Transverse colon (tissue), 4 donors: ENCODE data around the gene MCFD2. TPM values are rescaled to one million over a fixed set of nuclear protein-coding genes. Genes with fewer than 3 reads are reported as not detected.
A peak's percentile ranks its signal among the peaks of the same experiment; 100 is the strongest.

Experiments used
- DNase-seq: peaks from one replicate; pipeline ENCODE4 v3.0.0-alpha.2; 2019
- H3K27ac ChIP-seq, 4 donors: fragments of 200-600 bp; sonication (generic); 2 replicates each; pipeline ENCODE4 v1.5.1; 2016 to 2018; ENCODE audit warnings: inconsistent platforms in 4 of 4
- H3K27me3 ChIP-seq: fragments of 200-600 bp; sonication (generic); 2 replicates; pipeline ENCODE4 v1.5.1; 2017; ENCODE audit warnings: inconsistent platforms
- H3K36me3 ChIP-seq, 4 donors: fragments of 200-600 bp; sonication (generic); 2 replicates each; pipeline ENCODE4 v1.5.1; 2017 to 2019; ENCODE audit warnings: inconsistent platforms in 4 of 4
- H3K4me1 ChIP-seq, 4 donors: fragments of 200-600 bp; sonication (generic); 2 replicates each; pipeline ENCODE4 v1.5.1; 2017 to 2020; ENCODE audit warnings: inconsistent platforms in 4 of 4
- H3K4me3 ChIP-seq, 4 donors: fragments of 200-600 bp; sonication (generic); 1 replicate in 1 of 4; 2 replicates in 3 of 4; pipeline versions ENCODE4 v1.5.1 to v1.6.1; 2017 to 2019; ENCODE audit warnings: inconsistent platforms in 4 of 4
- H3K9me3 ChIP-seq, 2 donors: fragments of 200-600 bp; sonication (generic); 2 replicates each; pipeline ENCODE4 v1.5.1; 2017 to 2019; ENCODE audit warnings: inconsistent platforms in 2 of 2
- EP300 ChIP-seq: sonication (generic); formaldehyde crosslinking; IDR thresholded peaks from one replicate; pipeline ENCODE4 v1.6.1; 2017; ENCODE audit warnings: antibody characterized with exemption, low read depth
- POLR2A ChIP-seq: fragments of 450-650 bp; IDR thresholded peaks from one replicate; pipeline ENCODE4 v1.6.1; 2016; ENCODE audit warnings: antibody characterized with exemption, mild to moderate bottlenecking, moderate library complexity
- POLR2AphosphoS5 ChIP-seq, 3 donors: sonication (generic); formaldehyde crosslinking; IDR thresholded peaks; one replicate each; pipeline ENCODE4 v1.6.1; 2016; ENCODE audit warnings: antibody characterized with exemption in 3 of 3
- WGBS, 2 donors: methylation state at CpG; one replicate each; pipeline ENCODE4 v1.1.5; 2018; ENCODE audit warnings: low coverage in 1 of 2; 5-methylcytosine and 5-hydroxymethylcytosine counted together
- in situ Hi-C, 4 donors: fragments of 200-750 bp; cut with MboI; loops; one replicate each; pipeline versions ENCODE4 v1.15.0 to v1.15.1; 2017; ENCODE audit warnings: low sequenced_read_pairs in 3 of 4, low pct_ligation_motif_present in 1 of 4, low pct_unique_long_range_greater_than_20kb in 1 of 4
- intact Hi-C: fragments of 100-400 bp; cut with DNase I; formaldehyde crosslinking; loops from one replicate; pipeline ENCODE4 v1.15.1; 2023; ENCODE audit warnings: low total_unique reads
- total RNA-seq, 4 donors: library from RNA; depleted of rRNA; stranded (reverse); fragments of >200 nt; gene quantifications; one replicate each; pipeline ENCODE4 v1.1.0, GENCODE V29; 2016
- TF ChIP-seq, protein P1 (sequence below), 5 experiments: fragments of 200-600 bp in 3 of 5; fragments of 450-650 bp in 2 of 5; sonication (generic) in 3 of 5; IDR thresholded peaks; 1 replicate in 2 of 5; 2 replicates in 3 of 5; pipeline ENCODE4 v1.5.1; 2016 to 2017; ENCODE audit warnings: antibody characterized with exemption in 5 of 5, inconsistent platforms in 3 of 5, mild to moderate bottlenecking in 2 of 5, moderate library complexity in 1 of 5

MCFD2 gene
- total RNA-seq, 4 donors from 2014 or later: 14.5 to 40.1 (median 26.8) TPM

- WGBS, 2 donors: 98% methylated on average over 4 of the region's 4 CpGs; no CpG with 5 or more reads in 1 of the 2 donors
- intact Hi-C loops: no loop called here
Observed at GRCh38 chr2:46955764-46956163, 40.2 kb upstream of the MCFD2 start.

DNA sequence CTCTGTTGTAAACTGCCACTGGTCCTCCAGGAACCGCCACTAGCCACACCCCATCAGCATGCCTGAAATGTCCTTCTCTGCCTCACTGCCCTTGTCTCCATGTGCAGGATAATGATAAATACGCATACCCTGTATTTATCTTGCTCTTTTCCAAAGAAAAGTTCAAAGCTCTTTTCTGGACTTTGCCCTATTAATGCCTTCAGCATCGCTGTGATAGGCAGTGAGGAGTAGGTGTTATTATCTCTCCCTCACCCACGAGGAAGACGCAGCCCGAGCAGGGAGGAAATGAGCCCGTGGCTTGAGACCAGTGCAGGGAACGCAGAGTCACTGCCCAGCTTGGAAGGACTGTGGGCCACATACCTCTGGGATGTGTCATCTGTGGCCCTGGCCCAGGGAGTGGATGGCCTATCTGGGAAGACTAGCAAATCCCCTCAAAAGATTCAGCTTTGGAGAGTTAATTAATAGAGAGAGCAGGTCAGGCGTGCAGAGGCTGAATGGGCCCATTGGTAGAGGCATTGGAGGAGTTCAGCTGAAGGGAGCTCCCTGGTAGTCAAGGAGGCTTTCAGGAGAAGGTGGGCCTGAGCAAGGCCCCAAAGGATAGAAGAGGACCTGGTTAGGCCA lies 39.5 kb upstream of the MCFD2 start:
- WGBS, 2 donors: 71 to 100% methylated on average over 2 to 9 of the region's 9 CpGs
- Histone ChIP-seq H3K27ac (peak overlapping the region; percentile 24 to 54 (median 44)), H3K4me1 (peaks cover 5 to 12% (median 7%) of the 10 kb centered on the region in 4 donors), H3K9me3 (no peaks in the 10 kb centered on the region), H3K27me3 (no peaks in the 10 kb centered on the region), H3K36me3 (peaks cover 0 to 10% (median 2%) of the 10 kb centered on the region in 4 donors), H3K4me3 (no peak overlapping the region)
- TF ChIP-seq EP300: no peak
- TF ChIP-seq, protein P1, sequence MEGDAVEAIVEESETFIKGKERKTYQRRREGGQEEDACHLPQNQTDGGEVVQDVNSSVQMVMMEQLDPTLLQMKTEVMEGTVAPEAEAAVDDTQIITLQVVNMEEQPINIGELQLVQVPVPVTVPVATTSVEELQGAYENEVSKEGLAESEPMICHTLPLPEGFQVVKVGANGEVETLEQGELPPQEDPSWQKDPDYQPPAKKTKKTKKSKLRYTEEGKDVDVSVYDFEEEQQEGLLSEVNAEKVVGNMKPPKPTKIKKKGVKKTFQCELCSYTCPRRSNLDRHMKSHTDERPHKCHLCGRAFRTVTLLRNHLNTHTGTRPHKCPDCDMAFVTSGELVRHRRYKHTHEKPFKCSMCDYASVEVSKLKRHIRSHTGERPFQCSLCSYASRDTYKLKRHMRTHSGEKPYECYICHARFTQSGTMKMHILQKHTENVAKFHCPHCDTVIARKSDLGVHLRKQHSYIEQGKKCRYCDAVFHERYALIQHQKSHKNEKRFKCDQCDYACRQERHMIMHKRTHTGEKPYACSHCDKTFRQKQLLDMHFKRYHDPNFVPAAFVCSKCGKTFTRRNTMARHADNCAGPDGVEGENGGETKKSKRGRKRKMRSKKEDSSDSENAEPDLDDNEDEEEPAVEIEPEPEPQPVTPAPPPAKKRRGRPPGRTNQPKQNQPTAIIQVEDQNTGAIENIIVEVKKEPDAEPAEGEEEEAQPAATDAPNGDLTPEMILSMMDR (IDR thresholded peaks at IDR 0.05): no peak
- TF ChIP-seq POLR2AphosphoS5 (IDR thresholded peaks at IDR 0.05): peak in 1 of 3 donors; percentile 29
- TF ChIP-seq POLR2A: no peak
- intact Hi-C loops (no loop called here), in situ Hi-C loops (no loop called here)
- DNase-seq: peak; percentile 41

More at GRCh38 chr2:46955764-46956163, 40.2 kb upstream of the MCFD2 start:
- H3K36me3 ChIP-seq: peaks cover 0 to 10% (median 2%) of the 10 kb centered on the region in 4 donors
- in situ Hi-C loops: no loop called here
- DNase-seq: no peak
- peaks cover 5 to 12% (median 7%) of the 10 kb centered on the region in 4 donors for H3K4me1 ChIP-seq
- TF ChIP-seq POLR2A (no peak), EP300 (no peak), POLR2AphosphoS5 (IDR thresholded peaks at IDR 0.05) (no peak)
- TF ChIP-seq, protein P1 (IDR thresholded peaks at IDR 0.05): no peak
- H3K27me3 ChIP-seq: no peaks in the 10 kb centered on the region
- H3K9me3 ChIP-seq: no peaks in the 10 kb centered on the region
- H3K4me3 ChIP-seq: no peak overlapping the region
- H3K27ac ChIP-seq: peak overlapping the region; percentile 24 to 54 (median 44)

- Histone ChIP-seq H3K9me3 (no peaks in the 10 kb centered on the region), H3K27ac (no peak overlapping the region), H3K36me3 (peaks cover 0 to 5% (median 2%) of the 10 kb centered on the region in 4 donors), H3K27me3 (no peaks in the 10 kb centered on the region), H3K4me1 (peaks cover 5 to 21% (median 11%) of the 10 kb centered on the region in 4 donors), H3K4me3 (no peak overlapping the region)
- TF ChIP-seq POLR2A: no peak
- no peak for DNase-seq
- WGBS, 2 donors: 92 to 96% methylated on average over 3 of the region's 3 CpGs
- intact Hi-C loops (no loop called here), in situ Hi-C loops (no loop called here)
Observed at GRCh38 chr2:46952171-46952570, 36.6 kb upstream of the MCFD2 start.

- Histone ChIP-seq H3K9me3 (no peaks in the 10 kb centered on the region), H3K4me3 (no peak overlapping the region), H3K27me3 (no peaks in the 10 kb centered on the region), H3K27ac (no peak overlapping the region), H3K4me1 (peaks cover 5 to 28% (median 14%) of the 10 kb centered on the region in 4 donors), H3K36me3 (no peaks in the 10 kb centered on the region)
- intact Hi-C loops (no loop called here), in situ Hi-C loops (no loop called here)
- WGBS, 2 donors: 89 to 91% methylated on average over 9 of the region's 9 CpGs
- no peak for TF ChIP-seq POLR2A
- no peak for TF ChIP-seq EP300
- no peak for TF ChIP-seq POLR2AphosphoS5 (IDR thresholded peaks at IDR 0.05)
- TF ChIP-seq, protein P1 (IDR thresholded peaks at IDR 0.05): no peak
- no peak for DNase-seq
Observed at GRCh38 chr2:46951290-46952064, 35.9 kb upstream of the MCFD2 start.
